BJ (cell line): Measurements from ENCODE around the gene MFAP2. TPM values are rescaled to one million over a fixed set of nuclear protein-coding genes. Genes with fewer than 3 reads are reported as not detected.

Experiments used
- CTCF ChIA-PET: fragments of 350-600 bp; formaldehyde crosslinking; extraction: SDS; loops from one replicate; lab custom pipeline; 2021; ENCODE audit warnings: antibody characterized with exemption, inconsistent platforms; lab: Yijun Ruan, JAX
- POLR2A ChIA-PET: fragments of 300-600 bp; sonication (Branson Sonifier 250); formaldehyde crosslinking; extraction: SDS; loops from one replicate; lab custom pipeline; 2021; ENCODE audit warnings: antibody characterized with exemption; lab: Charles Lee
- DNase-seq: peaks from one replicate; pipeline ENCODE4 v3.0.0-alpha.2; 2011; ENCODE audit warnings: low read depth
- H3K27me3 ChIP-seq: 2 replicates; pipeline ENCODE4 v1.6.0; 2011; ENCODE audit warnings: low read length; ENCODE audit not compliant: control insufficient read depth, insufficient read depth
- H3K36me3 ChIP-seq: 2 replicates; pipeline ENCODE4 v1.5.1; 2011; ENCODE audit warnings: low read length; ENCODE audit not compliant: control insufficient read depth, insufficient read depth
- H3K4me3 ChIP-seq: 2 replicates; pipeline ENCODE4 v1.5.1; 2011; ENCODE audit warnings: low read depth, mild to moderate bottlenecking, control low read depth, low read length
- polyA plus RNA-seq: library from polyadenylated mRNA; depleted of rRNA; stranded (reverse); fragments of >200 nt; gene quantifications from 2 replicates; pipeline ENCODE4 v1.2.3, GENCODE V29; 2011
- TF ChIP-seq, protein P1 (sequence below): IDR thresholded peaks from 2 replicates; pipeline ENCODE4 v1.5.1; 2011; ENCODE audit warnings: low read depth, mild to moderate bottlenecking, control low read depth, inconsistent platforms, low read length, moderate library complexity; ENCODE audit not compliant: insufficient read depth

The MFAP2 gene
- polyA plus RNA-seq, 1 experiment, result 115 TPM

- H3K36me3 ChIP-seq, result peaks cover 2% of the 10 kb centered on the region; the same call in 1 of the 2 replicates
- H3K27me3 ChIP-seq, result no peaks in the 10 kb centered on the region
- no peak overlapping the region for H3K4me3 ChIP-seq
- TF ChIP-seq, protein P1, sequence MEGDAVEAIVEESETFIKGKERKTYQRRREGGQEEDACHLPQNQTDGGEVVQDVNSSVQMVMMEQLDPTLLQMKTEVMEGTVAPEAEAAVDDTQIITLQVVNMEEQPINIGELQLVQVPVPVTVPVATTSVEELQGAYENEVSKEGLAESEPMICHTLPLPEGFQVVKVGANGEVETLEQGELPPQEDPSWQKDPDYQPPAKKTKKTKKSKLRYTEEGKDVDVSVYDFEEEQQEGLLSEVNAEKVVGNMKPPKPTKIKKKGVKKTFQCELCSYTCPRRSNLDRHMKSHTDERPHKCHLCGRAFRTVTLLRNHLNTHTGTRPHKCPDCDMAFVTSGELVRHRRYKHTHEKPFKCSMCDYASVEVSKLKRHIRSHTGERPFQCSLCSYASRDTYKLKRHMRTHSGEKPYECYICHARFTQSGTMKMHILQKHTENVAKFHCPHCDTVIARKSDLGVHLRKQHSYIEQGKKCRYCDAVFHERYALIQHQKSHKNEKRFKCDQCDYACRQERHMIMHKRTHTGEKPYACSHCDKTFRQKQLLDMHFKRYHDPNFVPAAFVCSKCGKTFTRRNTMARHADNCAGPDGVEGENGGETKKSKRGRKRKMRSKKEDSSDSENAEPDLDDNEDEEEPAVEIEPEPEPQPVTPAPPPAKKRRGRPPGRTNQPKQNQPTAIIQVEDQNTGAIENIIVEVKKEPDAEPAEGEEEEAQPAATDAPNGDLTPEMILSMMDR, result no peak
- ChIA-PET POLR2A (no interaction called here), CTCF (interaction anchor here (1.1 kb wide), 1 partner anchor 33 kb away, joined by 4 read pairs; no protein-coding TSS in a partner anchor)
- no peak for DNase-seq
Observed at GRCh38 chr1:16993521-16994038, 13.2 kb upstream of the MFAP2 start.

DNA sequence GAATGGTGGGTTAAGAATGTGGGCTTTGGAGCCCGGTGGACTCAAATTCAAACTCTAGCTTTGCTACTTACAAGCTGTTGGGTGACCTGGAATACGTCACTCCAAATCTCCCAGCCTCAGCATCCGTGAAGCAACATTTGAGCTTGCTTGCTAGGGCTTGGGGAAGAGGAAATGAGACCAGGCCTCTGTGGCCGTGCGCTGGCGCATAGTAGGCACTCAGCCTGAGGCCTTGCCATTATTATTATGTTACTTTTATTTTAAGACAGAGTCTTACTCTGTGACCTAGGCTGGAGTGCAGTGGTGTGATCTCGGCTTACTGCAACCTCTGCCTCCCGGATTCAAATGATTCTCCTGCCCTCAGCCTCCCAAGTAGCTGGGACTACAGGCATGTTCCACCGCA is 12.3 kb upstream of the MFAP2 start:
- TF ChIP-seq, protein P1, result no peak
- ChIA-PET POLR2A (no interaction called here), CTCF (interaction anchor here (1.1 kb wide), 1 partner anchor 32 kb away, joined by 4 read pairs; no protein-coding TSS in a partner anchor)
- H3K36me3 ChIP-seq, result peaks cover 2% of the 10 kb centered on the region; the same call in 1 of the 2 replicates
- no peak for DNase-seq
- no peaks in the 10 kb centered on the region for H3K27me3 ChIP-seq
- H3K4me3 ChIP-seq, result no peak overlapping the region

DNA sequence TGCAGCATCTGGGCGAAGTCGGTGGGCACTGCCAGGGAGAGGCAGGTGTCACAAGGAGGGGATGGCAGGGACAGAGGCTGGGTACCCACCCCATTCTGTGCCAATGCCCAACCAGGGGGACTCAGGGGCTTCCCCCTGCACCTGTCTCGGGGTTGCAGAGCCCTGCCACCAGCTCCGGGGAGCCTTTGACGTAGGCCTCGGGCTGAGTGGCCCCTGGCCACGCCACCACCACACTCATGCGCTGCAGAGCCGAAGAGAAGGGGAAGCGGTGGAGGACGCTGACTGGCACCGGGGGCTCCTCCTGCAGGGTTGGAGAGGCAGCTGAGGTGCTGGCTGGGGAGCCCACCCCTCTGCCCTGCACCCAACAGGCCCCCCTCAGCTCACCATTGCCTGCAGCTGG is 11.7 kb upstream of the MFAP2 start:
- TF ChIP-seq, protein P1, result no peak
- ChIA-PET POLR2A (no interaction called here), CTCF (interaction anchor here (1.1 kb wide), 1 partner anchor 32 kb away, joined by 4 read pairs; no protein-coding TSS in a partner anchor)

GRCh38 chr1:16991571-16991970 is 11.2 kb upstream of the MFAP2 start:
- no peaks in the 10 kb centered on the region for H3K27me3 ChIP-seq
- TF ChIP-seq, protein P1, result no peak
- no peak overlapping the region for H3K4me3 ChIP-seq
- POLR2A ChIA-PET, result no interaction called here
- no peak for DNase-seq
- peaks cover 4% of the 10 kb centered on the region for H3K36me3 ChIP-seq
- CTCF ChIA-PET, result no interaction called here

More for the DNA sequence above, 11.7 kb upstream of the MFAP2 start:
- DNase-seq, result no peak
- H3K4me3 ChIP-seq, result no peak overlapping the region
- peaks cover 2% of the 10 kb centered on the region; the same call in 1 of the 2 replicates for H3K36me3 ChIP-seq
- H3K27me3 ChIP-seq, result no peaks in the 10 kb centered on the region

- ChIA-PET POLR2A (interaction anchor here (0.7 kb wide), 1 partner anchor 34 kb away, joined by 5 read pairs; no protein-coding TSS in a partner anchor), CTCF (no interaction called here)
- TF ChIP-seq, protein P1, result no peak
- no peaks in the 10 kb centered on the region for H3K27me3 ChIP-seq
- no peak for DNase-seq
- no peak overlapping the region for H3K4me3 ChIP-seq
- peaks cover 4% of the 10 kb centered on the region; the same call in 1 of the 2 replicates for H3K36me3 ChIP-seq
Observed at GRCh38 chr1:16989676-16990391, 9.4 kb upstream of the MFAP2 start.
